DMS 273 treated with DMSO at 0.1 percent for 48 hours (cell line): ENCODE measurements around the gene CAMTA1.

ENCODE experiments used
- DNase-seq: peaks from one replicate; lab custom pipeline; 2025; lab: John Stamatoyannopoulos, UW

The CAMTA1 gene

GRCh38 chr1:6928106-6928885 is 143.0 kb downstream of the CAMTA1 start:
- no peak for DNase-seq

GRCh38 chr1:6930732-6931300 is 145.6 kb downstream of the CAMTA1 start:
- DNase-seq = no peak

- DNase-seq = no peak
Observed at GRCh38 chr1:6935361-6935883, 150.2 kb downstream of the CAMTA1 start.

- DNase-seq = no peak
Observed at GRCh38 chr1:6935911-6936690, 150.8 kb downstream of the CAMTA1 start.

- no peak for DNase-seq
Observed at GRCh38 chr1:6937048-6937447, 151.8 kb downstream of the CAMTA1 start.

- DNase-seq = no peak
Observed at GRCh38 chr1:6939363-6939762, 154.1 kb downstream of the CAMTA1 start.

- no peak for DNase-seq
Observed at GRCh38 chr1:6941786-6942185, 156.5 kb downstream of the CAMTA1 start.

- DNase-seq = no peak
Observed at GRCh38 chr1:6942990-6943389, 157.7 kb downstream of the CAMTA1 start.

- no peak for DNase-seq
Observed at GRCh38 chr1:6944434-6944833, 159.2 kb downstream of the CAMTA1 start.

- DNase-seq = no peak
Observed at GRCh38 chr1:6947952-6948351, 162.7 kb downstream of the CAMTA1 start.

- no peak for DNase-seq
Observed at GRCh38 chr1:6948416-6948815, 163.2 kb downstream of the CAMTA1 start.

- DNase-seq = no peak
Observed at GRCh38 chr1:6948861-6949260, 163.6 kb downstream of the CAMTA1 start.

- no peak for DNase-seq
Observed at GRCh38 chr1:6950001-6950765, 164.9 kb downstream of the CAMTA1 start.

- DNase-seq = no peak
Observed at GRCh38 chr1:6951536-6951935, 166.3 kb downstream of the CAMTA1 start.

GRCh38 chr1:6953216-6953615 is 168.0 kb downstream of the CAMTA1 start:
- no peak for DNase-seq

GRCh38 chr1:6953907-6954364 is 168.7 kb downstream of the CAMTA1 start:
- no peak for DNase-seq

- no peak for DNase-seq
Observed at GRCh38 chr1:6954591-6954990, 169.3 kb downstream of the CAMTA1 start.

- DNase-seq = no peak
Observed at GRCh38 chr1:6955357-6956094, 170.3 kb downstream of the CAMTA1 start.

GRCh38 chr1:6956488-6957159 is 171.4 kb downstream of the CAMTA1 start:
- no peak for DNase-seq

- DNase-seq = no peak
Observed at GRCh38 chr1:6957341-6957740, 172.1 kb downstream of the CAMTA1 start.
